Astrocyte of the cerebellum (primary cell): ENCODE results near the gene MRAS.

Source experiments
- DNase-seq: peaks from one replicate; pipeline ENCODE4 v3.0.0-alpha.2; 2011; ENCODE audit warnings: low read depth
- H3K4me3 ChIP-seq: 2 replicates; pipeline ENCODE4 v1.5.1; 2011; ENCODE audit warnings: mild to moderate bottlenecking, low read depth, low read length, moderate library complexity
- in situ Hi-C: cut with HindIII; loops from 2 replicates; pipeline ENCODE4 v1.10.0; 2017; ENCODE audit warnings: low sequenced_read_pairs
- TF ChIP-seq, protein P1 (sequence below): IDR thresholded peaks from 2 replicates; pipeline ENCODE4 v1.5.1; 2012; ENCODE audit warnings: low read length, low read depth, moderate library complexity, mild to moderate bottlenecking; ENCODE audit errors: missing control alignments

MRAS gene

DNA sequence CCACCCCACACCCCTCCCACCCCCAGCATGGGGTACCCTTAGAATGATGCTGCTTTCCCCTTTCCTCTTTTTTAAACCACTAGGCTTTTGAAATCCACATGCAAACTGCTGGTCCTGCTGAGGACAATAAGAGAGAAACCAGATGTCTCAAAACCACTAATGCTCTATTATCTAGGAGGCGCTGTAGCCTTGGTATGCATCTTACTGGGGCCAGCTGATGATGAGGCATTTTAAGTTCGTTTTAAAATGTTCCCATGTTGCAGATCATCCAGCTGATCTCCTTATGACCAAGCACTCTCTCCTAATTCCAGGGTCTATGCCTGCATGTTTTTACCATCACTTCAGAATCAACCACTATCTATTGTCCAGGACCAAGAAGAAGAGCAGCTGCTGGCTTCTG is 20.0 kb upstream of the MRAS start:
- DNase-seq = no peak
- H3K4me3 ChIP-seq = no peak overlapping the region
- in situ Hi-C loops = no loop called here
- TF ChIP-seq, protein P1, sequence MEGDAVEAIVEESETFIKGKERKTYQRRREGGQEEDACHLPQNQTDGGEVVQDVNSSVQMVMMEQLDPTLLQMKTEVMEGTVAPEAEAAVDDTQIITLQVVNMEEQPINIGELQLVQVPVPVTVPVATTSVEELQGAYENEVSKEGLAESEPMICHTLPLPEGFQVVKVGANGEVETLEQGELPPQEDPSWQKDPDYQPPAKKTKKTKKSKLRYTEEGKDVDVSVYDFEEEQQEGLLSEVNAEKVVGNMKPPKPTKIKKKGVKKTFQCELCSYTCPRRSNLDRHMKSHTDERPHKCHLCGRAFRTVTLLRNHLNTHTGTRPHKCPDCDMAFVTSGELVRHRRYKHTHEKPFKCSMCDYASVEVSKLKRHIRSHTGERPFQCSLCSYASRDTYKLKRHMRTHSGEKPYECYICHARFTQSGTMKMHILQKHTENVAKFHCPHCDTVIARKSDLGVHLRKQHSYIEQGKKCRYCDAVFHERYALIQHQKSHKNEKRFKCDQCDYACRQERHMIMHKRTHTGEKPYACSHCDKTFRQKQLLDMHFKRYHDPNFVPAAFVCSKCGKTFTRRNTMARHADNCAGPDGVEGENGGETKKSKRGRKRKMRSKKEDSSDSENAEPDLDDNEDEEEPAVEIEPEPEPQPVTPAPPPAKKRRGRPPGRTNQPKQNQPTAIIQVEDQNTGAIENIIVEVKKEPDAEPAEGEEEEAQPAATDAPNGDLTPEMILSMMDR = no peak

DNA sequence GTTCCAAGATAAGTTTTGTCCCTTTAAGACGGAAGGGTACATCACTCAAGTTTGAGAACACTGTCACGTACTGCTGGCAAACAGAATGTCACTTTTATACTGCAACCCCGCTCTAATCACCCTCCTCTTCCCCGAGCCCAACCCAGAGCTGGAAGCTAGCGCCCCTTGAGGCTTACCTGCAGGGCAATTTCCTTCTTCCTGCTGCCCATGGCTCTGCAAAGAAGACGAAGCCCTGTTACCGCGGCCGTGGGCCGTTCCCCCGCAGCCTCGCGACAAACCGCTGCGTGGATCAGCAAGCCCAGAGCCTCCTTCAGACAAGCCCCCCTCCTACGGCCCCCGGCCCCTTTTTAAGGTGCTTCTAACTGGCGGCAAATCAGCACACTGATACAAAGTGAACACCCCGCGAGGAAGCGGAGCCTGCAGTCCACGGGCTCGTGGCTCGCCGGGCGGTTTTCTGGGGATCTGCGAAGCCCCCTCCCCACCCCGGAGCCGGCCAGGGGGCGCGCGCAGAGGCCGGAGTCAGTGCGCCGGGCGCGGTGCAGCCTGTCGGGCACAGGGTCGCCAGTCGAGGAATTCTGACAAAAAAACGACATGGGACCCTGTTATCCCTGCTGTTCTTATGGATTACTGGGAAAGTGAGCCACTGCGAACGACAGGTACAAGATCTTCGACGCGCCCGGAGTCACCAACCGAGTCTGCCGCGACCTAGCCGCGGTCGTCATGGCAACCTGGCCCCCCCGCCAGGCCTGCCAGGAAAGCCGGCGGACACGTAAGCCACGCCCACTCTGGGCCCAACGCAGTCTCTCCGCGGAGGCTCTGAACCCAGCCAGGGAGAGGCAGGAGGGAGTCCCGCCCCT is 19.0 kb upstream of the MRAS start, which contains the start of gene NME9:
Gene NME9, minus strand, starts transcription at position 725 of the 857 bp plus-strand sequence. Its CDS starts 516 bp downstream, at position 209.
- in situ Hi-C loops = no loop called here
- H3K4me3 ChIP-seq = peak within 1 kb of the TSS; percentile 68
- TF ChIP-seq, protein P1 = peak; percentile 88
- DNase-seq = no peak

DNA sequence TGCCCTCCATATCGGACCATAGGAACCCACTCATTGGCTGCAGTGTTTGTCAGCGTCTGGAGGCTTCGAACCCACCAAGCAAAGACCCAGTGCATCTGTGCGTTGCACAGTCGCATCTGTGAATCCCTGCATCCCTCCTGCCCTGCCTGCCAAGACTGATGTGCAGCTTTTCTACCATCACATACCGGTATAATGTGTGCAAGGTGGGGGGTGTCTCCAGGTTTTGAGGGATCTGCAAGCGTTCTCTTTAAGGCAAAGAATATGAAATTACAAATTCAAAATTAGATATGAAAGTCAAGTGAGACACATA is 18.4 kb upstream of the MRAS start:
- in situ Hi-C loops = no loop called here
- peak overlapping the region; percentile 68 for H3K4me3 ChIP-seq
- no peak for DNase-seq
- TF ChIP-seq, protein P1 = no peak

DNA sequence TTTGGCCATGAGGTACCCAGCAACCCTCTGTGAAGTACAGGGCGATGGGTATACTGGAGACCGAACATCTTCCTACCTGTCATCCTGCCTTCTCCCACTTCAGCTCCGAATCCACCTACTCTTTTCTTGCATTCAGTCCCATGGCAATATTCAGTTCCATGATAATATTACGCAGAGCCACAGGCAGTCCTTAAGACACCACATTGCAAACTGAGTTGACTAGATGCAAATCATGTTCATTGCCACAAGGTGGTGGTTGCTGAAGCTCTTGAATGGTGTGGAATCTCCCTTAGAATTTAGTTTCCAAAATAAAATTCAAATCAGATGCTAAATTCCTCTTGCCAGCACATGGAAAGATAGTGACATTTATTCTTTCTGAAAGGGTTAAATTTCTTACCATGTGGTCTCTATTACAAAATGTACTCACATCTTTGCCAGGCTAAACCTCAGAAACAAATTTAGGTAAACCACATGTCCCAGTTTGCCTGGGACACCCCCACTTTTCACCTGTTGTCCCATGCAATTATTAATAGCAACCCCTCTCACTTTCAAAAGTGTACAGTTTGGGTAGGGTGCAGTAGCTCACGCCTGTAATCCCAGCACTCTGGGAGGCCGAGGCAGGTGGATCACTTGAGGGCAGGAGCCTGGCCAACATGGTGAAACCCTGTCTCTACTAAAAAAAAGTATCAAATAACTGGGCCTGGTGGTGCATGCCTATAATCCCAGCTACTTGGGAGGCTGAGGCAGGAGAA is 17.1 kb upstream of the MRAS start:
- DNase-seq = no peak

DNA sequence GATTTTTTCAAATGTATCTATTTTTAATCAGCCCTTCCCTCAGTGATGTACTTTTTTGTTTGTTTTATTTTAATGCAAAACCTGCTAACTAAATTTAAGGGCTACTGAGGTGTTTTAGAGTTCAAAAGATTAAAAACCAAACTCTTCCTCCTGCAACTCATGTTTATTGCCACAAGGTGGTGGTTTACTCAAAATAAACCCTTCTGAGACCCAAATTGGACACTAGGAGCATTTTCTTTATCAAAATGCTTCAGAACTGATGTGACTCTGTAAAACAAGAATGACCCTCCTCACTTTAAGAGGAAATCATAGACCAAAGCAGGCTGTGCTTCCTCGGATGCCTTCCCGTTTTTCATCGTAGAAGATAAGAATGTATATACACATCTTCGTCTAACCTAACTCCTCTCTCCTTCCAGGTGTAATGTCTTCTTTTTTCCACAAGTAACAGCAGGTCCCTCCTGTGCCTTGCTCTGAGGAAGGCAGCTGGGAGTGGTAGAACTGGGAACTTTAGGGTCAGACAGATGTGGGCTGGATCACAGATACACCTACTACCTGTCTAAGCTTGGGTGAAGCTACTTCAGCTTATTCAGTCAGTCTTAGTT is 15.8 kb upstream of the MRAS start:
- TF ChIP-seq, protein P1 = peak; percentile 56
- DNase-seq = no peak
- no peak overlapping the region for H3K4me3 ChIP-seq
- in situ Hi-C loops = no loop called here

More for the DNA sequence above, 17.1 kb upstream of the MRAS start:
- in situ Hi-C loops = no loop called here
- TF ChIP-seq, protein P1 = peak; percentile 39
- no peak overlapping the region for H3K4me3 ChIP-seq

DNA sequence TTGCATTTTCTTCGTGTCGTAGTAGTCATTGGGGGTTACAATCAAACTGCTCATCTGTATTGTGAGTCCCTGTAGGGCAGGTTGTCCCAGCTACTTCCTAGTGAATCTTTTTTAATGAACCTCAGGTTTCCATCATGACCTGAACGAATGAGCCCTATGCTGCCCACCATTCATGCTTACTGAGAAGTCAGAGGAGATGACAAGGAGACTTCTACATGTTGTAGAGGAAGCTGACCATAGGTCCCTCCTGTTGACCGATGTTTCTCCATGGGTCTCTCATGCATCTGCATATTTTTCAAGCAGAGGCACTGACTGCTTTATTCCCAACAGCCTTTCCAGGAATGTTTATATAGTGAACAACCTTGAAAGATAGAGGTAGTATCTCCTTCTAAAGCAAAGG is 13.8 kb upstream of the MRAS start:
- no peak for DNase-seq

More for the DNA sequence above, 13.8 kb upstream of the MRAS start:
- H3K4me3 ChIP-seq = no peak overlapping the region
- in situ Hi-C loops = no loop called here
- TF ChIP-seq, protein P1 = no peak
